Lung (tissue), 12 donors: Measurements from ENCODE around the gene PATJ. TPM values are rescaled to one million over a fixed set of nuclear protein-coding genes. Genes with fewer than 3 reads are reported as not detected.

ENCODE experiments used
- ATAC-seq: fragments of 200-7000 bp; cut with Tn5 transposase; one replicate; pipeline ENCODE4 v1.9.1; 2020; ENCODE audit warnings: moderate number of reproducible peaks; ENCODE audit not compliant: insufficient read depth, low FRiP score
- DNase-seq, 3 donors: peaks; one replicate each; pipeline ENCODE4 v3.0.0-alpha.2; 2013 to 2017
- H3K27ac ChIP-seq, 2 donors: one replicate each; pipeline ENCODE4 v1.5.1; 2013; ENCODE audit warnings: mild to moderate bottlenecking in 2 of 2, moderate library complexity in 2 of 2, control low read depth in 1 of 2, inconsistent platforms in 1 of 2, low read depth in 1 of 2, low read length in 1 of 2
- H3K27me3 ChIP-seq, 3 donors: one replicate each; pipeline ENCODE4 v1.5.1; 2013; ENCODE audit warnings: low read length in 2 of 3; ENCODE audit not compliant: control insufficient read depth in 3 of 3, insufficient read depth in 3 of 3
- H3K36me3 ChIP-seq, 4 donors: one replicate each; pipeline ENCODE4 v1.5.1; 2013; ENCODE audit warnings: low read length in 4 of 4, mild to moderate bottlenecking in 1 of 4, moderate library complexity in 1 of 4; ENCODE audit not compliant: control insufficient read depth in 4 of 4, insufficient read depth in 4 of 4
- H3K4me1 ChIP-seq, 5 donors: one replicate each; pipeline ENCODE4 v1.5.1; 2013; ENCODE audit warnings: low read length in 5 of 5, mild to moderate bottlenecking in 2 of 5, moderate library complexity in 1 of 5; ENCODE audit not compliant: control insufficient read depth in 5 of 5, insufficient read depth in 5 of 5
- H3K4me3 ChIP-seq: one replicate; pipeline ENCODE4 v1.5.1; 2013; ENCODE audit warnings: mild to moderate bottlenecking, control low read depth, moderate library complexity
- H3K9ac ChIP-seq, 2 donors: one replicate each; pipeline ENCODE4 v1.5.1; 2013; ENCODE audit warnings: low read length in 2 of 2, control low read depth in 1 of 2; ENCODE audit not compliant: insufficient read depth in 1 of 2
- H3K9me3 ChIP-seq, 4 donors: one replicate each; pipeline ENCODE4 v1.5.1; 2013; ENCODE audit warnings: low read length in 3 of 4, mild to moderate bottlenecking in 1 of 4, moderate library complexity in 1 of 4; ENCODE audit not compliant: control insufficient read depth in 4 of 4, insufficient read depth in 3 of 4
- CTCF ChIP-seq: IDR thresholded peaks from 2 replicates; pipeline ENCODE4 v1.5.1; 2012; ENCODE audit warnings: mild to moderate bottlenecking; ENCODE audit errors: control extremely low read depth, extremely low read depth
- WGBS, 2 donors: extraction: QIAGEN DNeasy Blood & Tissue Kit; methylation state at CpG; one replicate each; pipeline ENCODE4 v1.1.7; 2013; 5-methylcytosine and 5-hydroxymethylcytosine counted together
- polyA plus RNA-seq, 2 donors: library from polyadenylated mRNA; stranded (reverse); fragments of 200-250 nt; gene quantifications; one replicate each; pipeline ENCODE4 v1.2.1, GENCODE V29; 2013
- total RNA-seq, 2 donors: library from RNA; depleted of rRNA in 1 of 2; stranded (reverse); fragments of >200 nt in 1 of 2; gene quantifications; one replicate each; pipeline ENCODE4 v1.2.1, GENCODE V29; 2014 to 2021
- donor health status: control.
- donor health status: control.
- donor health status: Bipolar disorder and iron deficiency.
- donor health status: healthy.
- donor health status: DM: yes; HTN: yes; CAD: no.

PATJ gene
- total and polyA plus RNA-seq, 4 donors = 5.3 to 115 (median 26.8) TPM

DNA sequence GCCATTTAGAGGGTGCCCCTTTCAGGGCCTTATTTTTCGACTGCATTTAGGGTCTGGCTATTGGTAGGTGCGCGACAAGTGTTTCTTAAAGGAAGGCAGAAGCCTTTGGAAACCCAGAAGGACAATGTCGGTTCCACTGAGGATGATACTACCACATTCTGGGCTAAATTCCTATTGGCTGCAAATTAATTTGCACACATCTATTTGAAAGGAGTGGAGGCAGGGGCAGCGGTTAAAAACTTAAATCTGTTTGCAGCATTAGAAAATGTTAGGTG lies 1.1 kb downstream of the PATJ start:
- Histone ChIP-seq H3K36me3 (no peaks in the 10 kb centered on the region), H3K27me3 (no peaks in the 10 kb centered on the region), H3K9ac (peak overlapping the region; percentile 82 to 90), H3K4me3 (no peak overlapping the region), H3K4me1 (peaks cover 0 to 10% (median 4%) of the 10 kb centered on the region in 5 donors), H3K9me3 (no peaks in the 10 kb centered on the region), H3K27ac (peak overlapping the region; percentile 88 to 99)
- TF ChIP-seq CTCF = no peak
- 59 to 60% methylated on average over 5 of the region's 5 CpGs for WGBS, 2 donors
- no peak for ATAC-seq
- DNase-seq = no peak

GRCh38 chr1:61743716-61744580 lies 1.7 kb downstream of the PATJ start:
- no peak for TF ChIP-seq CTCF
- no peaks in the 10 kb centered on the region for H3K9me3 ChIP-seq
- DNase-seq (no peak), ATAC-seq (no peak)
- H3K4me3 ChIP-seq = no peak overlapping the region
- no peaks in the 10 kb centered on the region for H3K36me3 ChIP-seq
- H3K4me1 ChIP-seq = peaks cover 0 to 10% (median 4%) of the 10 kb centered on the region in 5 donors
- WGBS, 2 donors = 68 to 85% methylated on average over 6 of the region's 6 CpGs
- H3K9ac ChIP-seq = peak overlapping the region in 1 of 2 donors; percentile 40
- peak overlapping the region in 1 of 2 donors; percentile 20 for H3K27ac ChIP-seq
- no peaks in the 10 kb centered on the region for H3K27me3 ChIP-seq

- Histone ChIP-seq H3K4me3 (no peak overlapping the region), H3K27me3 (no peaks in the 10 kb centered on the region), H3K36me3 (no peaks in the 10 kb centered on the region), H3K27ac (no peak overlapping the region), H3K9me3 (no peaks in the 10 kb centered on the region), H3K4me1 (peaks cover 0 to 10% (median 4%) of the 10 kb centered on the region in 5 donors), H3K9ac (no peak overlapping the region)
- no peak for TF ChIP-seq CTCF
- DNase-seq (peak in 2 of 3 donors; percentile 14 to 39), ATAC-seq (no peak)
- WGBS, 2 donors = 29 to 78% methylated on average over 1 of the region's 1 CpG
Measured at GRCh38 chr1:61746813-61747212, 4.5 kb downstream of the PATJ start.
